Testis (tissue), 3 donors: ENCODE data around the gene PRSS3. TPM values are rescaled to one million over a fixed set of nuclear protein-coding genes. Genes with fewer than 3 reads are reported as not detected.
"Not testable (repeated sequence)": the region's sequence is repeated elsewhere in the genome, so short reads cannot be mapped to it uniquely, and the experiment has no call there.

Source experiments
- DNase-seq: peaks from one replicate; pipeline ENCODE4 v3.0.0-alpha.2; 2019
- H3K27ac ChIP-seq, 2 donors: fragments of 200-600 bp; sonication (generic); one replicate each; pipeline ENCODE4 v1.5.1; 2019
- H3K27me3 ChIP-seq: fragments of 200-600 bp; sonication (generic); one replicate; pipeline ENCODE4 v1.5.1; 2019
- H3K36me3 ChIP-seq: fragments of 200-600 bp; sonication (generic); one replicate; pipeline ENCODE4 v1.5.1; 2017; ENCODE audit warnings: low read depth; ENCODE audit errors: missing control alignments
- H3K4me1 ChIP-seq: fragments of 200-600 bp; sonication (generic); one replicate; pipeline ENCODE4 v1.5.1; 2019
- H3K4me3 ChIP-seq, 2 donors: fragments of 200-600 bp; sonication (generic); one replicate each; pipeline ENCODE4 v1.5.1; 2017 to 2019
- H3K9me3 ChIP-seq: fragments of 200-600 bp; sonication (generic); one replicate; pipeline ENCODE4 v1.5.1; 2017
- CTCF ChIP-seq, 3 experiments: fragments of 450-650 bp in 2 of 3; fragments of 200-600 bp in 1 of 3; sonication (generic) in 1 of 3; IDR thresholded peaks; one replicate each; pipeline ENCODE4 v1.5.1; 2016 to 2019; ENCODE audit warnings: antibody characterized with exemption in 3 of 3, mild to moderate bottlenecking in 2 of 3, moderate library complexity in 1 of 3
- POLR2A ChIP-seq: fragments of 450-650 bp; IDR thresholded peaks from one replicate; pipeline ENCODE4 v1.6.1; 2017; ENCODE audit warnings: antibody characterized with exemption, mild to moderate bottlenecking, moderate library complexity
- WGBS, 2 donors: methylation state at CpG; one replicate each; pipeline ENCODE4 v1.1.5; 2018; 5-methylcytosine and 5-hydroxymethylcytosine counted together
- intact Hi-C: fragments of 100-400 bp; cut with DNase I; formaldehyde crosslinking; loops from one replicate; pipeline ENCODE4 v1.15.1; 2023; ENCODE audit warnings: low total_unique reads
- polyA plus RNA-seq: library from polyadenylated mRNA; stranded (reverse); fragments of 350-450 nt; fragmentation: Illumina TruSeq; extraction: RNeasy Lipid Tissue Mini Kit (QIAGEN cat#74804); gene quantifications from one replicate; pipeline ENCODE4 v1.2.3, GENCODE V29; 2014; ENCODE audit warnings: low read depth, low replicate concordance; ENCODE audit not compliant: insufficient read depth
- total RNA-seq, 2 donors: library from RNA; depleted of rRNA; stranded (reverse); fragments of >200 nt; gene quantifications; one replicate each; pipeline ENCODE4 v1.2.3, GENCODE V29; 2016

PRSS3 gene
- total and polyA plus RNA-seq, 3 donors from 2014 or later: 0.68 to 6.5 (median 3.3) TPM

- H3K9me3 ChIP-seq: no peaks in the 10 kb centered on the region
- TF ChIP-seq POLR2A (no peak), CTCF (IDR thresholded peaks at IDR 0.05) (no peak)
- peaks cover 25% of the 10 kb centered on the region for H3K4me1 ChIP-seq
- no peak overlapping the region for H3K27ac ChIP-seq
- H3K4me3 ChIP-seq: no peak overlapping the region
- DNase-seq: no peak
- intact Hi-C loops: no loop called here
- WGBS, 2 donors: 47 to 51% methylated on average over 3 of the region's 3 CpGs
- H3K27me3 ChIP-seq: no peaks in the 10 kb centered on the region
- no peaks in the 10 kb centered on the region for H3K36me3 ChIP-seq
Observed at GRCh38 chr9:33823801-33824200, 28.4 kb downstream of the PRSS3 start.

- H3K4me3 ChIP-seq, H3K36me3 ChIP-seq, H3K27ac ChIP-seq, intact Hi-C loops, H3K9me3 ChIP-seq, H3K4me1 ChIP-seq, DNase-seq, H3K27me3 ChIP-seq: not testable (repeated sequence)
- WGBS, 2 donors: 97% methylated on average over 11 of the region's 11 CpGs
Observed at GRCh38 chr9:33827285-33827684, 31.9 kb downstream of the PRSS3 start.

- H3K4me3 ChIP-seq, DNase-seq, H3K9me3 ChIP-seq, H3K36me3 ChIP-seq, H3K27ac ChIP-seq, H3K4me1 ChIP-seq, H3K27me3 ChIP-seq, intact Hi-C loops: not testable (repeated sequence)
- 90 to 96% methylated on average over 17 of the region's 17 CpGs for WGBS, 2 donors
Observed at GRCh38 chr9:33829641-33830230, 34.4 kb downstream of the PRSS3 start.

GRCh38 chr9:33835625-33836260, 40.4 kb downstream of the PRSS3 start:
- intact Hi-C loops: no loop called here
- Histone ChIP-seq H3K9me3 (no peaks in the 10 kb centered on the region), H3K36me3 (no peaks in the 10 kb centered on the region), H3K4me1 (no peaks in the 10 kb centered on the region), H3K4me3 (no peak overlapping the region), H3K27me3 (no peaks in the 10 kb centered on the region), H3K27ac (no peak overlapping the region)
- WGBS, 2 donors: 85 to 86% methylated on average over 11 of the region's 11 CpGs
- DNase-seq: no peak
- TF ChIP-seq POLR2A (no peak), CTCF (IDR thresholded peaks at IDR 0.05) (no peak)

GRCh38 chr9:33836261-33836660, 40.9 kb downstream of the PRSS3 start:
- DNase-seq, H3K27ac ChIP-seq, H3K4me3 ChIP-seq, H3K27me3 ChIP-seq, H3K9me3 ChIP-seq, H3K36me3 ChIP-seq, H3K4me1 ChIP-seq, intact Hi-C loops: not testable (repeated sequence)
- 58 to 80% methylated on average over 2 of the region's 2 CpGs for WGBS, 2 donors

DNA sequence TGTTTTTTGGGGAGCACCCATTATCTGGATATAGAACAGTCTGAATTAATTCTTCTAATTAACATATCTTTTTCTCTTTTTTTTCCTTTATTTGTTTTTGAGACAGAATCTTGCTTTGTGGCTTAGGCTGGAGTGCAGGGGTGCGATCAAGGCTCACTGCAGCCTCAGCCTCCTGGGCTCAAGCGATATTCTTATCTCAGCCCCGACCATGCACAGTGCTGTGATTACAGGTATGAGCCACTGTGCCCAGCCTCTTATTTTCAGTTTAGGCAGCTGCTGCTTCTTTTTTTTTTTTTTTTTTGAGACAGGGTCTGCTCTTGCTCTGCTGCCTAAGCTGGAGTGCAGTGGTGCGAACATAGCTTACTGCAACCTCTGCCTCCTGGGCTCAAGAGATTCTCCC, 41.8 kb downstream of the PRSS3 start:
- no peak for DNase-seq
- WGBS, 2 donors: 62 to 84% methylated on average over 4 of the region's 4 CpGs
- H3K4me1 ChIP-seq: no peaks in the 10 kb centered on the region
- no peak overlapping the region for H3K27ac ChIP-seq
- no peak overlapping the region for H3K4me3 ChIP-seq
- intact Hi-C loops: no loop called here
- no peaks in the 10 kb centered on the region for H3K27me3 ChIP-seq
- no peaks in the 10 kb centered on the region for H3K36me3 ChIP-seq
- TF ChIP-seq CTCF (IDR thresholded peaks at IDR 0.05): no peak
- no peak for TF ChIP-seq POLR2A
- H3K9me3 ChIP-seq: no peaks in the 10 kb centered on the region
